HG02759 (cell line): ENCODE data around the gene MATN4.

Source experiments
- ATAC-seq: cut with Tn5 transposase; IDR thresholded peaks from one replicate; pipeline ENCODE4 v1.9.1; 2021; ENCODE audit warnings: mild to moderate bottlenecking, moderate library complexity; ENCODE audit not compliant: unreplicated experiment

Gene MATN4

GRCh38 chr20:45316150-45317080, 8.3 kb upstream of the MATN4 start:
- ATAC-seq, result no peak

GRCh38 chr20:45315672-45316071, 7.6 kb upstream of the MATN4 start:
- no peak for ATAC-seq

GRCh38 chr20:45313943-45314342, 5.8 kb upstream of the MATN4 start:
- ATAC-seq, result no peak

GRCh38 chr20:45313065-45313695, 5.1 kb upstream of the MATN4 start:
- ATAC-seq, result no peak

GRCh38 chr20:45312241-45312640, 4.1 kb upstream of the MATN4 start:
- ATAC-seq, result no peak

- no peak for ATAC-seq
These were observed 3.6 kb upstream of the MATN4 start for GRCh38 chr20:45311589-45312211.

- no peak for ATAC-seq
These were observed 976 bp upstream of the MATN4 start for GRCh38 chr20:45309075-45309474.

- no peak for ATAC-seq
These were observed 941 bp downstream of the MATN4 start for GRCh38 chr20:45307076-45307640.

- no peak for ATAC-seq
These were observed 1.6 kb downstream of the MATN4 start, which contains the start of gene RBPJL for GRCh38 chr20:45306431-45306982. RBPJL (plus strand) TSS chr20:45306840; CDS start chr20:45306923, 83 bp downstream.

- no peak for ATAC-seq
These were observed 2.8 kb downstream of the MATN4 start for GRCh38 chr20:45305262-45305661.

GRCh38 chr20:45304464-45304999, 3.6 kb downstream of the MATN4 start:
- ATAC-seq, result no peak

- no peak for ATAC-seq
These were observed 4.3 kb downstream of the MATN4 start for GRCh38 chr20:45303586-45304463.

- no peak for ATAC-seq
These were observed 6.3 kb downstream of the MATN4 start for GRCh38 chr20:45301824-45302271.

- ATAC-seq, result peak; percentile 67
These were observed 7.1 kb downstream of the MATN4 start for GRCh38 chr20:45300961-45301360.

- no peak for ATAC-seq
These were observed 8.3 kb downstream of the MATN4 start for GRCh38 chr20:45299786-45300185.

- ATAC-seq, result no peak
These were observed 10.2 kb downstream of the MATN4 start for GRCh38 chr20:45297786-45298497.

GRCh38 chr20:45294659-45295058, 13.4 kb downstream of the MATN4 start:
- ATAC-seq, result no peak

GRCh38 chr20:45294003-45294368, 14.1 kb downstream of the MATN4 start:
- ATAC-seq, result no peak
